Medulla oblongata (tissue), 1 donor: ENCODE data around the gene KLHL41.
"Not testable (repeated sequence)": the region's sequence is repeated elsewhere in the genome, so short reads cannot be mapped to it uniquely, and the experiment has no call there.

ENCODE experiments used
- DNase-seq: peaks from one replicate; pipeline ENCODE4 v3.0.0-alpha.2; 2015; ENCODE audit errors: extremely low spot score

The KLHL41 gene

GRCh38 chr2:169509955-169510354 is 453 bp downstream of the KLHL41 start:
- no peak for DNase-seq

GRCh38 chr2:169510496-169510895 is 994 bp downstream of the KLHL41 start:
- no peak for DNase-seq

- no peak for DNase-seq
These were observed 2.3 kb downstream of the KLHL41 start for GRCh38 chr2:169511818-169512217.

GRCh38 chr2:169512525-169512924 is 3.0 kb downstream of the KLHL41 start:
- DNase-seq, result no peak

- DNase-seq, result no peak
These were observed 3.6 kb downstream of the KLHL41 start for GRCh38 chr2:169513094-169513493.

- no peak for DNase-seq
These were observed 4.4 kb downstream of the KLHL41 start for GRCh38 chr2:169513926-169514325.

GRCh38 chr2:169514758-169515157 is 5.3 kb downstream of the KLHL41 start:
- not testable (repeated sequence) for DNase-seq

- DNase-seq, result not testable (repeated sequence)
These were observed 7.0 kb downstream of the KLHL41 start for GRCh38 chr2:169516488-169516995.

- no peak for DNase-seq
These were observed 11.4 kb downstream of the KLHL41 start for GRCh38 chr2:169520896-169521295.

- no peak for DNase-seq
These were observed 14.2 kb downstream of the KLHL41 start for GRCh38 chr2:169523681-169524080.

GRCh38 chr2:169525434-169525833 is 15.9 kb downstream of the KLHL41 start:
- no peak for DNase-seq

GRCh38 chr2:169526451-169526850 is 16.9 kb downstream of the KLHL41 start:
- DNase-seq, result no peak

GRCh38 chr2:169528271-169528701 is 18.8 kb downstream of the KLHL41 start:
- peak; percentile 77 for DNase-seq

GRCh38 chr2:169539460-169539859 is 30.0 kb downstream of the KLHL41 start:
- not testable (repeated sequence) for DNase-seq

GRCh38 chr2:169540146-169540545 is 30.6 kb downstream of the KLHL41 start:
- no peak for DNase-seq

GRCh38 chr2:169542433-169542832 is 32.9 kb downstream of the KLHL41 start:
- no peak for DNase-seq

GRCh38 chr2:169546756-169547155 is 37.3 kb downstream of the KLHL41 start:
- DNase-seq, result no peak

- no peak for DNase-seq
These were observed 51.9 kb downstream of the KLHL41 start for GRCh38 chr2:169561364-169561763.

GRCh38 chr2:169562084-169562483 is 52.6 kb downstream of the KLHL41 start:
- not testable (repeated sequence) for DNase-seq

GRCh38 chr2:169562519-169562918 is 53.0 kb downstream of the KLHL41 start:
- DNase-seq, result no peak

GRCh38 chr2:169565686-169566085 is 56.2 kb downstream of the KLHL41 start:
- DNase-seq, result no peak

- no peak for DNase-seq
These were observed 60.4 kb downstream of the KLHL41 start for GRCh38 chr2:169569948-169570347.

- DNase-seq, result not testable (repeated sequence)
These were observed 61.2 kb downstream of the KLHL41 start for GRCh38 chr2:169570752-169571151.

- DNase-seq, result no peak
These were observed 62.1 kb downstream of the KLHL41 start for GRCh38 chr2:169571571-169571970.
